ENCODE data around the gene STXBP2.

STXBP2 gene

GRCh38 chr19:7681340-7682174 is 44.6 kb downstream of the STXBP2 start:
- no peak for DNase-seq

- DNase-seq: no peak
Observed at GRCh38 chr19:7682175-7682855, 45.4 kb downstream of the STXBP2 start.

GRCh38 chr19:7685546-7686445 is 48.9 kb downstream of the STXBP2 start:
- no peak for DNase-seq

- no peak for DNase-seq
Observed at GRCh38 chr19:7687177-7687576, 50.3 kb downstream of the STXBP2 start.

DNA sequence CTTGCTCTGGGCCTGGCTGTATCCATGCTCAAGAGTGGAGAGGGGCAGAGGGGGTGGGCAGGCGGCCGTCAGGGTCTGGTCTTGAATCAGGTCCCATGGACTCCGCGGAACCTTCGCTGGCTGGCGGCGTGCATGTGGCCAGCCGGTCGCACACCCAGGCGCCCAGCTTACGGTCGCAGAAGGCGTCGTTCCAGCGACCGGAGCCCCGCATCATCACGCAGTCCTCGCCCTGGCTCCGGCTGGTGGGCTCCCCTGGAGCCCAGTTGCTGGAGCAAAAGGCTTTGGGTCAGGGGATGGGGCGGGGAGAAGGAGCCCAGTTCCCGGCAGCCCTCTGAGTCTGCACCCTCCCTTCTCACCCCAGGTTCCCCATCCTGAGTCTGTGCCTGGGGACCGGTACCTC is 52.3 kb downstream of the STXBP2 start:
- DNase-seq: no peak

GRCh38 chr19:7690779-7691258 is 53.9 kb downstream of the STXBP2 start:
- no peak for DNase-seq

- DNase-seq: no peak
Observed at GRCh38 chr19:7691497-7691896, 54.6 kb downstream of the STXBP2 start.

- DNase-seq: no peak
Observed at GRCh38 chr19:7692417-7693088, 55.6 kb downstream of the STXBP2 start.

DNA sequence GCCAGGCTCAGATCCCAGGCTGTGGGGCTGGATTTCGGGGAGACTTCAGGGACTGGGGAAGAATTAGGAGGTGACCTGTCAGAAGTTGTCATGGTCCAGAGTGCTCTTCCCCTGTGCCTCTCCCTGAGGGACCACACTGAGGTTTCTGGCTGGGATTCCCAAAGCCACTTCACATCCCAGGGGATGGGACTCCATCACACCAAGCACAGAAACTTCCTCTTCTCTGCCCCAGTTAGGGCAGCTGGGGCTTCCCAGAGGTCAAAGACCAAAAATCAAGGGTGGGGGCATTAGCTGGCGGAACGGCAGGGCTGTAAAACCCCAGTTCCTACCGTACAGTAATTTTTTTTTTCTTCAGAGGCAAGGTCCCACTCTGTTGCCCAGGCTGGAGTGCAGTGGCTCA is 57.6 kb downstream of the STXBP2 start:
- no peak for DNase-seq

Data from NCI-H1436 treated with DMSO at 0.1 percent for 48 hours (cell line).